CD4-positive, alpha-beta memory T cell (primary cell): ENCODE results near the gene POU6F1. TPM values are rescaled to one million over a fixed set of nuclear protein-coding genes. Genes with fewer than 3 reads are reported as not detected.
"Not testable (repeated sequence)": the region's sequence is repeated elsewhere in the genome, so short reads cannot be mapped to it uniquely, and the experiment has no call there.

Experiments used
- CTCF ChIA-PET: fragments of 350-600 bp; sonication (Branson Sonifier 250); formaldehyde crosslinking; loops from one replicate; lab custom pipeline; 2021; ENCODE audit warnings: inconsistent platforms; ENCODE audit not compliant: partially characterized antibody; lab: Charles Lee
- POLR2A ChIA-PET: fragments of 350-600 bp; sonication (Branson Sonifier 250); formaldehyde crosslinking; loops from one replicate; lab custom pipeline; 2021; ENCODE audit not compliant: partially characterized antibody; lab: Charles Lee
- DNase-seq, 5 donors: peaks; one replicate each; pipeline versions ENCODE4 v3.0.0 to v3.0.0-alpha.2; 2020 to 2022; ENCODE audit warnings: mixed read lengths in 1 of 5
- H3K27ac ChIP-seq: one replicate; pipeline ENCODE4 v1.7.0; 2013; ENCODE audit warnings: low read depth, low read length
- H3K27me3 ChIP-seq: 2 replicates; pipeline ENCODE4 v1.7.0; 2013; ENCODE audit warnings: mild to moderate bottlenecking, low read length, moderate library complexity; ENCODE audit not compliant: insufficient read depth
- H3K36me3 ChIP-seq: 2 replicates; pipeline ENCODE4 v1.7.0; 2013; ENCODE audit warnings: mild to moderate bottlenecking, low read length, moderate library complexity; ENCODE audit not compliant: insufficient read depth
- H3K4me1 ChIP-seq: 2 replicates; pipeline ENCODE4 v1.7.0; 2013; ENCODE audit warnings: mild to moderate bottlenecking, low read length, moderate library complexity; ENCODE audit not compliant: insufficient read depth
- H3K4me3 ChIP-seq, 2 donors: one replicate each; pipeline ENCODE4 v1.7.0; 2013; ENCODE audit warnings: low read length in 2 of 2, mild to moderate bottlenecking in 1 of 2
- H3K9me3 ChIP-seq, 2 donors: one replicate each; pipeline ENCODE4 v1.7.0; 2013; ENCODE audit warnings: low read length in 2 of 2, control low read depth in 1 of 2; ENCODE audit not compliant: control insufficient read depth in 1 of 2
- H3K27ac Mint-ChIP-seq, 7 donors: one replicate each; pipeline ENCODE4 v1.8.0; 2020 to 2021; ENCODE audit warnings: mixed read lengths in 7 of 7, mild to moderate bottlenecking in 6 of 7, inconsistent platforms in 3 of 7, moderate library complexity in 3 of 7
- H3K27me3 Mint-ChIP-seq, 2 donors: one replicate each; pipeline ENCODE4 v1.8.0; 2020 to 2021; ENCODE audit warnings: mixed read lengths in 2 of 2
- H3K36me3 Mint-ChIP-seq, 2 donors: one replicate each; pipeline ENCODE4 v1.8.0; 2020 to 2021; ENCODE audit warnings: mixed read lengths in 2 of 2, inconsistent platforms in 1 of 2, mild to moderate bottlenecking in 1 of 2
- H3K4me1 Mint-ChIP-seq, 4 donors: one replicate each; pipeline ENCODE4 v1.8.0; 2020 to 2021; ENCODE audit warnings: mixed read lengths in 4 of 4, mild to moderate bottlenecking in 1 of 4
- H3K4me3 Mint-ChIP-seq, 8 donors: one replicate each; pipeline ENCODE4 v1.8.0; 2020 to 2021; ENCODE audit warnings: mixed read lengths in 8 of 8, mild to moderate bottlenecking in 7 of 8, moderate library complexity in 6 of 8, inconsistent platforms in 3 of 8
- H3K9me3 Mint-ChIP-seq, 8 donors: one replicate each; pipeline ENCODE4 v1.8.0; 2020 to 2021; ENCODE audit warnings: mixed read lengths in 8 of 8, mild to moderate bottlenecking in 5 of 8, inconsistent platforms in 3 of 8, moderate library complexity in 1 of 8
- intact Hi-C: fragments of 100-400 bp; cut with micrococcal nuclease; formaldehyde crosslinking; loops from one replicate; pipeline ENCODE4 v1.15.1; 2023
- polyA plus RNA-seq, 2 donors: library from polyadenylated mRNA; unstranded; fragments of 300-500 nt; fragmentation: Illumina TruSeq; gene quantifications; one replicate each; pipeline ENCODE4 v1.2.3, GENCODE V29; 2021
- total RNA-seq, 2 experiments: library from RNA; stranded (reverse); gene quantifications; one replicate each; pipeline ENCODE4 v1.2.3, GENCODE V29; 2021

The POU6F1 gene
- total and polyA plus RNA-seq, 4 experiments from 2014 or later = 1.4 to 79.8 (median 40.2) TPM

DNA sequence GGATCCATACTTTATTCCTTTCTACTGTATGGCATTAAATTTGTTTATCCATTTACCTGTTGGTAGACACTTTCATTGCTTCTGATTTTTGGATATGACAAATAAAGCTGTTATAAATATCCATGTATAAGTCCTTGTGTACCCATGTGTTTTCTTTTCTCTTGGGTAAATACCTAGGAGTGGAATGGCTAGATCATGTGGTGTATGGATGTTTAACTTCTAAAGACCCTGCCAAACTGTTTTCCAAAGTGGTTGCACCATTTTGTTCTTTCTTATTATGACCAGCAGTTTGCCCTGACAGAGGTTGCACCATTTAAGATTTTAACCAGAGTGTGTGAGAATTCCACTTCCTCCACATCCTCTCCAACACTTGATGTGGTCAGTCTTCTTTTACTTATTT is 14.8 kb upstream of the POU6F1 start:
- Histone ChIP-seq H3K9me3 (no peaks in the 10 kb centered on the region), H3K27ac (no peak overlapping the region), H3K27me3 (no peaks in the 10 kb centered on the region), H3K36me3 (no peaks in the 10 kb centered on the region), H3K4me3 (no peak overlapping the region), H3K4me1 (peaks cover under 1% of the 10 kb centered on the region)
- Mint-ChIP-seq H3K27me3 (peaks cover 0 to 1% of the 10 kb centered on the region in 2 donors), H3K9me3 (no peaks in the 10 kb centered on the region), H3K36me3 (no peaks in the 10 kb centered on the region), H3K4me1 (peaks cover 0 to 6% (median 2%) of the 10 kb centered on the region in 4 donors), H3K4me3 (no peak overlapping the region), H3K27ac (peak overlapping the region in 1 of 7 donors; percentile 11)
- ChIA-PET POLR2A (interaction anchor here (0.9 kb wide), 1 partner anchor 15 kb away, joined by 4 read pairs; the partner anchor contains the start of gene POU6F1), CTCF (no interaction called here)
- intact Hi-C loops = loop anchor here (10.0 kb wide), 1 partner anchor 1118 kb away; the partner anchor contains the start of gene COX14
- no peak for DNase-seq

DNA sequence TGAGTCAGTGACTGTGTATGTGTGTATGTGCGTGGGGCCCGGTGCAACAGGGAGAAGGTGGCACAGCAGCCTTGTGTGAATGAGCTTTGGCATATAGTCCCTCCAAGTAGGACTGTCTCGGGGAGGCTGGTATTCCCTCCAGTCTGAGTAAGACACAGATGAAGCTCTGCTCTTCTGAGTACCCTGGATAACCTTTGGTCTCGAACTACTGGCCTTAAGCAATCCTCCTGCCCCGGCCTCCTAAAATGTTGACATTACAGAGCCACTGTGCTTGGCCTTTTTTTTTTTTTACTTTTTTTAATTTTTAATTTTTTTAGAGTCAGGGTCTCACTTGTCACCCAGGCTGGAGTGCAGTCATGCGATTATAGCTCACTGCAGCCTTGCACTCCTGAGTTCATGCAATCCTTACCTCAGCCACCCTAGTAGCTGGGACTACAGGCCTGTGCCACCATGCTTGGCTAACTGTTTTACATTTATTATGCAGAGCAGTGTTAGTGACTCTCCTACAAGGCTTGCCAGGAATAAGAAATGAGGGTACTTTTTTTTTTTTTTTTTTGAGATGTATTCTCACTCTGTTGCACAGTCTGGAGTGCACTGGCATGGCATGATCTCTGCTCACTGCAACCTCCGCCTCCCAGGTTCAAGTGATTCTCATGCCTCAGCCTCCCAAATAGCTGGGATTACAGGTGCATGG is 11.4 kb upstream of the POU6F1 start:
- intact Hi-C loops = no loop called here
- POLR2A ChIA-PET = interaction anchor here (0.9 to 3.1 kb wide), 3 partner anchors 9 to 12 kb away, joined by 3 to 16 read pairs (median 11); partner anchors contain the start of genes DAZAP2 and POU6F1

DNA sequence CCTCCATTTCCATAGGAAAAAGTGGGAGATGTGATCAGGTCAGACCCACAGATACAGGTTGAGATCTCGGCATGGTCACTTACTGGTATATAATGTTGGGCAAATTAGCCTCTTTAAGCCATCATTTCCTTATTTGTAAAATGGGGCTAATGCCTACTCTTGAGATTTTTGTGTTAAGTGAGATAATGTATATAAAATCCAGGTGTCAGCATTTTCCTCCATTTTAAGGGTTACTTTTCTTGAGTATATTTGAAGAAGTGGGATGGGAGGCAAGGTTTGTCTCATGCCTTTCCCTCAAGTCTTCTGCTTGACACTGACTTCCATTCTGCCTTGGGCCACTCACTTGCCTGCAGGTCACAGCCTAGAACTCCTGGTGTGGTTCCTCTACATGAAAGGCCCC is 10.1 kb upstream of the POU6F1 start:
- Histone ChIP-seq H3K27ac (no peak overlapping the region), H3K9me3 (no peaks in the 10 kb centered on the region), H3K27me3 (no peaks in the 10 kb centered on the region), H3K4me3 (no peak overlapping the region), H3K36me3 (no peaks in the 10 kb centered on the region), H3K4me1 (no peaks in the 10 kb centered on the region)
- no peak for DNase-seq
- Mint-ChIP-seq H3K36me3 (peaks cover 0 to 4% of the 10 kb centered on the region in 2 donors), H3K9me3 (no peaks in the 10 kb centered on the region), H3K4me3 (no peak overlapping the region), H3K27me3 (no peaks in the 10 kb centered on the region), H3K4me1 (peaks cover 0 to 3% (median under 1%) of the 10 kb centered on the region in 4 donors), H3K27ac (no peak overlapping the region)
- intact Hi-C loops = no loop called here
- ChIA-PET POLR2A (no interaction called here), CTCF (no interaction called here)

More for the DNA sequence above, 11.4 kb upstream of the POU6F1 start:
- Histone ChIP-seq H3K4me3 (no peak overlapping the region), H3K27ac (no peak overlapping the region), H3K9me3 (no peaks in the 10 kb centered on the region), H3K36me3 (no peaks in the 10 kb centered on the region), H3K27me3 (no peaks in the 10 kb centered on the region), H3K4me1 (no peaks in the 10 kb centered on the region)
- Mint-ChIP-seq H3K4me1 (peaks cover 0 to 5% (median 2%) of the 10 kb centered on the region in 4 donors), H3K27ac (no peak overlapping the region), H3K27me3 (no peaks in the 10 kb centered on the region), H3K4me3 (no peak overlapping the region), H3K9me3 (no peaks in the 10 kb centered on the region), H3K36me3 (peaks cover 0 to 4% of the 10 kb centered on the region in 2 donors)
- DNase-seq = no peak
- CTCF ChIA-PET = interaction anchor here (1.1 kb wide), 1 partner anchor 33 kb away, joined by 4 read pairs; no protein-coding TSS in a partner anchor

DNA sequence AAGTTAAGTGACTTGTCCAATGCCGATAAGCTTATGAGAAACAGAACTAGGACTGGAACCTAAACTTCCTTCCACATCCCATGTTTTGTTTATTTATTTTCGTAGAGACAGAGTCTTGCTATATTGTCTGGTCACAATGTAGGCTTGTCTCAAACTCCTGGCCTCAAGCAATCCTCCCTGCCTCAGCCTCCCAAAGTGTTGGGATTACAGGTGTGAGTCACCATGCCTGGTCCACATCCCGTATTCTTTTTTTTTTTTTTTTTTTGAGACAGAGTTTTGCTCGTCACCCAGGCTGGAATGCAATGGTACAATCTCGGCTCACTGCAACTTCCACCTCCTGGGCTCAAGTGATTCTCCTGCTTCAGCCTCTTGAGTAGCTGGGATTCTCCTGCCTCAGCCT is 9.2 kb upstream of the POU6F1 start:
- H3K9me3 ChIP-seq, H3K4me3 ChIP-seq, DNase-seq, H3K4me3 Mint-ChIP-seq, H3K36me3 ChIP-seq, H3K4me1 Mint-ChIP-seq, CTCF ChIA-PET, H3K27me3 ChIP-seq, H3K27me3 Mint-ChIP-seq, H3K4me1 ChIP-seq, H3K36me3 Mint-ChIP-seq, H3K27ac Mint-ChIP-seq, H3K27ac ChIP-seq, H3K9me3 Mint-ChIP-seq, intact Hi-C loops: not testable (repeated sequence)
- POLR2A ChIA-PET = interaction anchor here (1.7 kb wide), 1 partner anchor 9 kb away, joined by 5 read pairs; the partner anchor contains the start of gene POU6F1

DNA sequence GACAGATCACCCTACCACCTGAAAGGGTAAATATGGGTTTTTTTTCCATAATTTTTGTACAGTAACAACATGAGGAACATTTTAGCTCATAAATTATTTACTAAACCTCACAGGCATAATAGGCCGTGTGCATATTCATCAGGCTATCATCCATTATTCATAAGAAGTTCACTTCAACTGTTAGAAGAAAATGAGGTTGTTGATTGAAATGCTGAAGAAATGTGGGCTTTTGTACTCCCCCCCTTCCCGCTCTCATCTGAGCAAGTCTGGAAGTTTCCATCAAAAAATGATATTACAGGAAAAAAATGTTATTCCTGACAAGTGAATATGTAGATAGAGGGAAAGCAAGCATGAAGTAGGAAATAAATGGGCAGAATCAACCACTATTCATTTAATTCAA is 7.9 kb upstream of the POU6F1 start:
- H3K27ac Mint-ChIP-seq = no peak overlapping the region
- no peak for DNase-seq
- H3K9me3 Mint-ChIP-seq = peaks cover 0 to 2% (median 0%) of the 10 kb centered on the region in 8 donors
- H3K27me3 Mint-ChIP-seq = no peaks in the 10 kb centered on the region
- no peaks in the 10 kb centered on the region for H3K27me3 ChIP-seq
- no peaks in the 10 kb centered on the region for H3K4me1 ChIP-seq
- ChIA-PET POLR2A (interaction anchor here (1.7 to 2.5 kb wide), 2 partner anchors 8 to 13 kb away, joined by 5 to 10 read pairs; partner anchors contain the start of genes DAZAP2 and POU6F1), CTCF (interaction anchor here (0.5 to 0.6 kb wide), 2 partner anchors 63 to 112 kb away, joined by 3 read pairs; no protein-coding TSS in a partner anchor)
- intact Hi-C loops = no loop called here
- no peak overlapping the region for H3K4me3 Mint-ChIP-seq
- H3K36me3 Mint-ChIP-seq = peaks cover 0 to 4% of the 10 kb centered on the region in 2 donors
- no peaks in the 10 kb centered on the region for H3K36me3 ChIP-seq
- H3K9me3 ChIP-seq = no peaks in the 10 kb centered on the region
- no peak overlapping the region for H3K4me3 ChIP-seq
- H3K4me1 Mint-ChIP-seq = peaks cover 0 to 5% (median 2%) of the 10 kb centered on the region in 4 donors
- H3K27ac ChIP-seq = no peak overlapping the region

DNA sequence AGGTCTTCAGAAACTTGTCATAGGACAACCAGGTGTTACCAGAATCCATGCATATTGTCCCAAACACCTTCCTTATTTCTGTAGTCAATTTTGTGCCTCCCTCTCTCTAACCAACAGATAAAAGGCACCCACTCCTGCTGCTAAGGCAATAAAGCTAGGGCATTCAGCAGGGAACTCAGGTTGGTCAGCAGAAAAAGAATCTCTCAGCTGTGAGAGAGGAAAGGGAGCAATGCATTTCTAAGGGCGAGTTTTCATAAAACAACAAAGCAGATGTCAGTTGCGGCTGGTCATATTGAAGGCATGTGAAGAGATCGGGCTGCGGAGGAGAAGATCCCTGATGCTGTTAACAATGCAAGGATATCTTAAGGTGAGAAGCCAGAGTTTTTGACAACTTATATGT is 7.4 kb upstream of the POU6F1 start:
- Histone ChIP-seq H3K4me3 (no peak overlapping the region), H3K9me3 (no peaks in the 10 kb centered on the region), H3K36me3 (no peaks in the 10 kb centered on the region), H3K27me3 (no peaks in the 10 kb centered on the region), H3K27ac (no peak overlapping the region), H3K4me1 (no peaks in the 10 kb centered on the region)
- Mint-ChIP-seq H3K4me3 (no peak overlapping the region), H3K27me3 (no peaks in the 10 kb centered on the region), H3K9me3 (peaks cover 0 to 2% (median 0%) of the 10 kb centered on the region in 8 donors), H3K4me1 (peaks cover under 1 to 5% (median 2%) of the 10 kb centered on the region in 4 donors), H3K27ac (peak overlapping the region in 1 of 7 donors; percentile 39), H3K36me3 (peaks cover 0 to 4% of the 10 kb centered on the region in 2 donors)
- intact Hi-C loops = no loop called here
- ChIA-PET POLR2A (interaction anchor here (2.5 kb wide), 1 partner anchor 13 kb away, joined by 10 read pairs; the partner anchor contains the start of gene DAZAP2), CTCF (no interaction called here)
- no peak for DNase-seq

DNA sequence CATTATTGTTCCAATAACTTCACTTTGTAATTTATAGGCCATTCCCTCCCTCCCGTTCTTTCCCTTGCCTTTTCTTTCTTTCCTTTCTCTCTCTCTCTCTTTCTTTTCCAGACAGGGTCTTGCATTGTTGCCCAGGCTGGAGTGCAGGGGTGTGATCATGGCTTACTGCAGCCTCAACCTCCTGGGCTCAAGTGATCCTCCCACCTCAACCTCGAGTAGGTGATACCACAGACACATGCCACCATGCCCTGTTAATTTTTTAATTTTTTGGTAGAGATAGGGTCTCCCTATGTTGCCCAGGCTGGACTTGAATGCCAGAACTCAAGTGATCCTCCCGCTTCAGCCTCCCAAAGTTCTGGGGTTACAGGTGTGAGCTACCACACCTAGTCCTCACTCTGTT is 6.8 kb upstream of the POU6F1 start:
- CTCF ChIA-PET = interaction anchor here (1.2 kb wide), 1 partner anchor 14 kb away, joined by 3 read pairs; the partner anchor contains the start of gene DAZAP2
- Mint-ChIP-seq H3K4me1 (peaks cover 3 to 5% (median 4%) of the 10 kb centered on the region in 4 donors), H3K4me3 (peak overlapping the region in 1 of 8 donors; percentile 12), H3K27ac (peak overlapping the region in 2 of 7 donors; percentile 39 to 61), H3K9me3 (peaks cover 0 to 2% (median 0%) of the 10 kb centered on the region in 8 donors), H3K27me3 (no peaks in the 10 kb centered on the region), H3K36me3 (peaks cover 0 to 4% of the 10 kb centered on the region in 2 donors)
- Histone ChIP-seq H3K4me3 (no peak overlapping the region), H3K27me3 (no peaks in the 10 kb centered on the region), H3K27ac (no peak overlapping the region), H3K9me3 (no peaks in the 10 kb centered on the region), H3K4me1 (peaks cover 2% of the 10 kb centered on the region), H3K36me3 (no peaks in the 10 kb centered on the region)
- intact Hi-C loops = no loop called here
- no peak for DNase-seq
- POLR2A ChIA-PET = interaction anchor here (2.5 kb wide), 1 partner anchor 14 kb away, joined by 10 read pairs; the partner anchor contains the start of gene DAZAP2
